NOMO-1 treated with dmso at 0.1 percent for 144 hours (cell line): ENCODE results near the gene NPEPL1.
"Not testable (repeated sequence)": the region's sequence is repeated elsewhere in the genome, so short reads cannot be mapped to it uniquely, and the experiment has no call there.

Experiments
- DNase-seq: peaks from one replicate; lab custom pipeline; 2025; ENCODE audit not compliant: unreplicated experiment; lab: John Stamatoyannopoulos, UW

The NPEPL1 gene

DNA sequence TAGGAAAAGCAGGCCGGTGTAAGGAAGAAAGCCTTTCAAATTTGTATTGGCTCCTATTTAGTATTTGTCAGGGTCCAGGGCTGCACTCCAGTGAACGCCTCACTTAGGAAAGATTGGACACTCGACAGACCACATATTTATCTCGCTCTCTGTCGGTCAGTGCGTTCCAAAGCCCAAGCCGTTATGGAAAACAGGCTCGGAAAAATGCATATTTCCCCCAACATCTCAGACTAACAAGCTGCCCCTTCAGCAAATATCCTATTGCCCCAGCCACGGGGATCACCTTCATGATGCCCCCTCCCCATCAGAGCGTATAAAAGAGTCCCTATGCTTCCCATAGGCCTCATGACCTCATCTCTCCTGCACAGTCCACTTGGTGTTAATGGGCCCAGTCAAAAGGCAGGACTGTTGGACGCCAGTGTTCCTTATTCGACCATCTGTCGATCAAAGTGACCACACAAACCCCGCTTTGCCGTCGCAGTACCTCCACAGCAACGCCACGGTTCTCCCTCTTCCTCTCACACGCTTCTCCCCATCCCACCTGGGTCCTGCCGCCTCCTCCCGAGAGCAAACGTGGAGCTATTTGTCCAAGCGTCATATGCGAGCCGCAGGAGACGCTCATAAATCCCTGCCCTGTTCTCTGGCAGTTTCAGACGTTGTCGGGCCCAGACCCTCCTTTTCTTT is 63.3 kb downstream of the NPEPL1 start:
- no peak for DNase-seq

DNA sequence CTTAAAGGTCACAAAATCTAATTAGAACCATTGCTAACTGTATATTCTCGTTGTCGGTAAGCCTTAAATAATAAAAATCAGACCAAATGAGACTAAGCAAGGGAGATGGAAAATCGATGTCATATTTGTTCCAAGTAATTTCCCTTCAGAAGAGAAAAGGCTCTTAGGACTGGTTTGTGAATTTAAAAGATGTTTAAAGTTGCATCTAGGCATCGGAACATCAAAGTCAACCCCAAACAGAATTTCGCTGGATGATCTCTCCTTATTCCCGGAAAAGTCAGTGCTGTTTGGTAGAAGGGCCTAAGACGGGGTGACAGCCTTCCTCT is 63.8 kb downstream of the NPEPL1 start:
- no peak for DNase-seq

DNA sequence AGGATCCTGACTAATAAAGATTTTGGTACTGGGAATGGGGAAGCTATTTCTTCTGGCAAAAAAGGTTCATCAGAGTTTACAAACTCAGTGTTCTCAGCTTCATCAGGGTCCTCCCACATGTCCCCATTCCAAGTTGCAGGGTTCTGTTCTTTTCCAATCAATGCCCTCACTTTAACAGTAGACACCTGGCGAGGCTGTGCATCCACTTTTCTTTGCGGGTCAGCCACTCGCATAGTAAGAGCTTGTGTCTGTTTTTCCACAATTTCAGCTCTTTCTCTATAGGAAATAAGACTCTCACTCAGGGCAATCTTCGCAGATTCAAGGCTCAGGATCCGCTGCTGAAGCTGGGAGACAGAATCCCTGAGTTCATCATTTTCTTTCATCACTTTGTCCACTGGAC is 65.0 kb downstream of the NPEPL1 start:
- not testable (repeated sequence) for DNase-seq

DNA sequence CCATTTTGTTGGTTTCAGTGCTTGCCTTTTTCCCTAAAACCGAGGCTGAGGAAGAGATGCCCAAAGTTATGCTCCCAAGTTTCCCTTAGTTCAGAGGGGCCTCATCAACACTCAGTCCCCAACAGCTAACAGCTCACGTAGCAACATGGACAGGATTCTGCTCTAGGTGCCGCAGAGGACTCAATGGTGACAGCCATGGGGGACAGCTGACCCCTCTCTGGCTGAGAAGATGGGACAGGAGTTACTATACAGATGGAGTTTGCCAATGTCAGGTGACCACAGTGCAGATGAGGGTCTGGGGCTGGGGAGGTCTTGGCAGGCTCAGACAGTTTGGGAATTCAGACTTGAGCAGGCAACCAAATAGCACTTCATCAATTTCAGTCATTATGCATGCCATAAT is 67.3 kb downstream of the NPEPL1 start:
- DNase-seq = no peak

DNA sequence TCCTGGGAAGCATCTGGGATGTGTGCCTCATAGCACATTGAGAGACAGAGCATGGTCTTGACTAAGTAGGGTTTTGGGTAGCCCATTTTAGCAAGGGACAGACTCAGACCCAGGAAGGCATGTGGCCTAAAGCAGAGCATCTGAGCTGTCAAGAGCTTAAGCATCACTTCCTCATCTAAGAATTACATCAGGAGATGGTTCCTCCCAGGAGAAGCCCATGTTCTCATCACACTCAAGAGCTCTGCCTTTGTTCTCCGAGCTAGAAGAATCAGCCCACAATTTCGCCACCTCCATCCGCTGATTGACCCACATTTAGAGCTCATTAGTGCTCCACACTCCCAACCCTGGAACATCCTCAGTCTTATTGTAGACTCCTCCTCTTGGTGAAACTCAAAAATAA is 68.3 kb downstream of the NPEPL1 start:
- peak; percentile 72 for DNase-seq

DNA sequence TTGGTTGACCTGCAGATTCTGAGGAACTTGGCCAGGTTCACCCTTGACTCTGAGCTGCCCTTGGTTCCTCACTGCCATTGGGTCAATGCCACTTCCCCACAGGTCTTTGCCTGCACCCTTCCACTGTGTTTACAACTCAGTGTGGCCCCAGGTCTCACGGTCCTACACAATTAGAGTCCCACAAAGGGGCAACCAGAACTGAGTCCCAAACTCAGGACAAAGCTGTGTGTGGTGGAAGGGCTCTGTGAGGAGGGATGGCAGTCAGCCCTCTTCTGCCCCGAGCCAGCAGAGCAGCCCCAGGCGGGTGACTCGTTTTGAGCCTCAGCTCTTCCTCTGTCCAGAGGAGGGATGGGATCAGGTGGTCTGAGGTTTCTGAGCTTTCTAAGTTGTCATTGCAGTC is 69.5 kb downstream of the NPEPL1 start:
- DNase-seq = no peak

DNA sequence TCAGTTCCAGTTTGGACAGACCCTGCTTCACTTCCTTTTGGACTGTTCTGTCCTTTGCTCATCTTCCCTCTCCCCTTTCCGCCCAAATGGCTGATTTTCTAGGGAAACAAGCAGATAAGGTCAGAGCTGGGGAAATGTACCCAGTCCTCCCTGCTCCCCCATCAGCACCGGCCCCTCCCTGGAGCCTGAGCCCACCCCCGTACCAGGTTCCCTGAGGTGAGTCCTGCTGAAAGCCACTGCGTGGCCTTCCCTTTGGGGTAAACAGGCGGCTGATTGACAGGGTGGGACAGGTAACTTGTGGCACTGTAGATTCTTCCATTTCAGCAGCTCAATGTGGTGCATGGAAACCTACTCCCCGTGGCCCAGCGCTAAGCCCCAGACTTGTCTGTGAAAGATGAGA is 70.5 kb downstream of the NPEPL1 start:
- no peak for DNase-seq
